Activated CD4-positive, alpha-beta T cell treated with anti-CD3 and anti-CD28 coated beads for 4 hours (primary cell): ENCODE results near the gene AK4.
"Not testable (repeated sequence)": the region's sequence is repeated elsewhere in the genome, so short reads cannot be mapped to it uniquely, and the experiment has no call there.

Experiments used
- DNase-seq, 2 donors: peaks; one replicate each; pipeline ENCODE4 v3.0.0-alpha.2; 2020

The AK4 gene

DNA sequence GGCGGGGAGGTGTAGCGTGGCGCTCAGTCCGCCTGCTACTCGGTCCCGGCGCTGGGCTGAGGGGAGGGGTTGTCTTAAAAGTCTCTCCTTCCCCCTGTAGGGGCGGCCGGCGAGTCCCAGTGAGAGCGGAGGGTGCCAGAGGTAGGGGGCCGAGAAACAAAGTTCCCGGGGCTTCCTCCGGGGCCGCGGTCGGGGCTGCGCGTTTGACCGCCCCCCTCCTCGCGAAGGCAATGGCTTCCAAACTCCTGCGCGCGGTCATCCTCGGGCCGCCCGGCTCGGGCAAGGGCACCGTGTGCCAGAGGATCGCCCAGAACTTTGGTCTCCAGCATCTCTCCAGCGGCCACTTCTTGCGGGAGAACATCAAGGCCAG is at the start of gene AK4:
Gene AK4 (plus strand): TSS at position 26 of the 370 bp plus-strand sequence. CDS start 205 bp downstream, at position 231.
- not testable (repeated sequence) for DNase-seq

DNA sequence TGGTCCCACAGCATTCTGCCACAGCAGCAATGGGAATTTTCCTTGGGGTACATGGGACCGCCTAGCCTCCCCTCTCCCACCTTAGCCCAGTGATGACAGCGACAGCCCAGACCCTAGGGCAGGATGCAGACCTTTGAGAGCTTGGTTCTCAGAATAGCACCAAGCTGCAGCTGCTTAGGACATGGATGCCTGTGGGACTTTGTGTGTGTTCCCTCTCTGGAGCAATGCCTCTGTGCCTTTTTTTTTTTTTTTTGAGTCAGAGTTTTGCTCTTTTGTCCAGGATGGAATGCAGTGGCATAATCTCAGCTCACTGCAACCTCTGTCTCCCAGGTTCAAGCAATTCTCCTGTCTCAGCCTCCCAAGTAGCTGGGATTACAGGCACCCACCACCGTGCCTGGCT is 44.2 kb upstream of the AK4 start:
- no peak for DNase-seq

GRCh38 chr1:65104854-65105534 is 43.0 kb upstream of the AK4 start:
- DNase-seq: no peak

- no peak for DNase-seq
These were observed 42.4 kb upstream of the AK4 start for GRCh38 chr1:65105596-65105995.

DNA sequence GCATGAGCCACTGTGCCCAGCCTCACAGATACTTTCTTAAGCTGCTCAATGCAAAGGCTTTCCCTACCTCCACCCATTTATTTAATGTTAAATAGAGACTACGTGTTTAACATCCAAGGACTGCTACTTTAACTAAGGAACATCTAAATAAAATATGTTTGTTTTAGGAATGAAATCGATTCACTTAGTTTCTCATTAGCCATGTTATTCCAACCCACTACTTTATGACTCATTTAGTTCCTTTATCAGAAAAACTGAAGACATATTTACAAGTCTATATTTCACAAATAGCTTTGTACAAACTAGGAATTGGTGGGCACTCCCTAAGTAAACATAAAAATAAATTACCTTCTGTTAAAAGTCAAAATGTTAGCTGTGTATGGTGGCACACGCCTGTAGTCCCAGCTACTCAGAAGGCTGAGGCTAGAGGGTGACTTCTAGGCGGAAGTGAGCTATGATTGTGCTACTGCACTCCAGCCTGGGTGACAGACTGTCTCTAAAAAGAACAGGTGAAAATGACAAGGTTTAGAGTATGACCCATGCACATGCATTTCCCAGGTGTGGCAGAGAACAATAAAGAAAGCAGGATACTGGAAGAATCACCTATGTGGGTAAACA is 39.9 kb upstream of the AK4 start:
- DNase-seq: no peak

- no peak for DNase-seq
These were observed 38.5 kb upstream of the AK4 start for GRCh38 chr1:65109487-65109886.

DNA sequence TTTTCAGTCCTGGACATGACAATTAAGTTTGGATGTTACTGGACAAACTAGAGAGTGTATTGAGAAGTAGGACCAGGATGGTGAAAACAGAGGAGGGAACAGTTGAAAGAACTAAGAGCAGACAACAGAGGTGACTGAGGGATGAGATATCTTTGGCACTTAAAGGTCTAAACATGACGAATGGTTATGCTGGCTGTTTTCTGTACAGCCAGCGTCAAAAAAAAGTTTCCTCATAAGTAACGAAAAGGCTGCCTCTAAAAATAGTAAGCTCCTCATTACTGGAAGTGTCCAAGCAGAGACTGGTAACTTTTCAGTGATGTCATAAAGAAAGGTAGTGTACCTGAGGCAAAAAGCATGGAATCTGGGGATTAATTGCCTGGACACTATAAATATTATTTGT is 35.2 kb upstream of the AK4 start:
- no peak for DNase-seq

DNA sequence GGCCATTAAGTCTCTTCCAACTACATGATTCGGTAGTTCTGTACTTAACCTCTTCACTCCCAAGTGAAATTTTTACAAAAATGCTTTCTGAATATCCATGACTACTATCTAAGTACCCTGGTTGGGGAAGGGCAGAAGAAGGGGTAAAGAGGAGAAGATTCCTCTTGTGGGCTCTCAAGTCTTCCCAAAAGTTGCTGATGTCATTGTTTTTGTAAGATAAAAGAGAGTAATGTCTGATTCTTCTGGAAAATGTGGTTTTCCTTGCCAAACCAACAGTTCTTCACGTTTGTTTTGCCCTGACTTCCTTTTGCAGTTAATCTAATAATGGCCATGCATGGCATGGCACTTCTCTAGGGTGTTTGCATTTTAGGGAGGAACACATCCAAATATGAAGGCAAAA is 34.7 kb upstream of the AK4 start:
- DNase-seq: no peak

DNA sequence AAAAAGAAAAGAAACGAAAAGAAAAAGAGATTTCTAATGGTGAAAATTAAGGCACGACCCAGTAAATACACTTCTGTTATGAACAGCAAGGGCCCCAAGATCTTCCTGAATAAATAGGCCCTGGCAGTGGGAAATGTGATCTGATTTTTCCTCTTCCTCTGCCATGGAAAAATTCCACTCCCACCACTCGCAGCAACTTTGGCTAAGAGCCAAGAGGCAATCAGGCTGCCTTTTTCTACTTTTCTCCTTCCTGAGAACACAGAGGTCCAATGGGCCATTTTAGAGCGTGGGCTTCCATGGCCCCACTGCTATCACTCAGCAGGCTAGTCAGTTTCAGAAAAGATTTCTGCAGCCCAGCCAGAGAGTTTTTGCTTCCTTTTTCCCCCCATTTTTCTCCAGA is 33.7 kb upstream of the AK4 start:
- no peak for DNase-seq

DNA sequence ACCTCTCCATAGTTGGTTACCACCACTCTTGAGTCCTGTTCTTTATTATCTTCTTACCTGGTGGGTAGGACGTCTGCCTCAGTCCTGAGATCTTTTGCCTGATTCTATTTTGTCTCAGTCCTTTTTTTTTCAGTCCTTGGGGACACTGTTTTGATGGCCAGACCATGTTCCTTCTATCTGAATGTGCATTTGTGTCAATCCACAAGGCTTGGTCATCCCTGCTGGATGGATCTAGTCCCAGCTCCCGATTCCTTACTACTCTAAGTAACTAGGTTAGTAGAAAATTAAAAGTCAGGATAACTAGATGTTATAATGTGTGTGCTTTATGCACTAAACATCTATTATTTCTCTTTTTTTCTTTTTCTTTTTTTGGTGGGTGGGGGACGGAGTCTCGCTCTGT is 28.1 kb upstream of the AK4 start:
- DNase-seq: no peak

DNA sequence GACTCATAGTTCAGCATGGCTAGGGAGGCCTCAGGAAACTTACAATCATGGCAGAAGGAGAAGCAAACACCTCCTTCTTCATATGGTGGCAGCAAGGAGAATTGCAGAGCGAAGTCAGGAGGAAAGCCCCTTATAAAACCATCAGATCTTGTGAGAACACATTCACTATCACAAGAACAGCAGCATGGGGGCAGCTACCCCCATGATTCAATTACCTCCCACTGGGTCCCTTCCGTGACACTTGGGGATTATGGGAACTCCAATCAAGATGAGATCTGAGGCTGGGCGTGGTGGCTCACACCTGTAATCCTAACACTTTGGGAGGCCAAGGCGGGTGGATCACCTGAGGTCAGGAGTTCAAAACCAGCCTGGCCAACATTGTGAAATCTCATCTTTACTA is 18.9 kb upstream of the AK4 start:
- DNase-seq: not testable (repeated sequence)

- DNase-seq: no peak
These were observed 9.5 kb upstream of the AK4 start for GRCh38 chr1:65138524-65138923.

DNA sequence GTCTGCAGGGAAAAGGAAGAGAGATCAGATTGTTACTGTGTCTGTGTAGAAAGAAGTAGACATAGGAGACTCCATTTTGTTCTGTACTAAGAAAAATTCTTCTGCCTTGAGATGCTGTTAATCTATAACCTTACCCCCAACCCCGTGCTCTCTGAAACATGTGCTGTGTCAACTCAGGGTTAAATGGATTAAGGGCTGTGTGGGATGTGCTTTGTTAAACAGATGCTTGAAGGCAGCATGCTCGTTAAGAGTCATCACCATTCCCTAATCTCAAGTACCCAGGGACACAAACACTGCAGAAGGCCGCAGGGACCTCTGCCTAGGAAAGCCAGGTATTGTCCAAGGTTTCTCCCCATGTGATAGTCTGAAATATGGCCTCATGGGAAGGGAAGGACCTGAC is 8.2 kb upstream of the AK4 start:
- DNase-seq: not testable (repeated sequence)

GRCh38 chr1:65141394-65141793 is 6.6 kb upstream of the AK4 start:
- no peak for DNase-seq

GRCh38 chr1:65141918-65142317 is 6.1 kb upstream of the AK4 start:
- DNase-seq: no peak

DNA sequence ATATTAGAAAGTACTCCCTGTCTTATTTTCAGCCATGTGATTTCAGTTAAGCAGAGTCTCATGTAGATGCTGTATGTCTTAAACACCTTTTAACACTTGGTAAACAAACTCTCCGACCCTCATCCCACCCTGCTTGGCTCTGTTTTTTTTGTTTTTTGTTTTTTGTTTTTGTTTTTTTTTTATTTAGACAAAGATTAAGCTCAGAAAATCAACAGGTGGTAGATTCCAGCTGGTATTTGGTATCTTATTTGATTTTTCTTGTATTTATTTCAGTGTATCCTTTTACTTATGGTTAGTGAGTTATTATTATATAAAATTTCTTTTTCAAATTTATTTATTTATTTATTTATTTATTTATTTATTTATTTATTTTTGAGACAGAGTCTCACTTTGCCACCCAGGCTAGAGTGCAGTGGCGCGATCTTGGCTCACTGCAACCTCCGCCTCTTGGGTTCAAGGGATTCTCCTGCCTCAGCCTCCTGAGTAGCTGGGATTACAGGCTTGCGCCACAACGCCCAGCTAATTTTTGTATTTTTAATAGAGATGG is 4.8 kb upstream of the AK4 start:
- not testable (repeated sequence) for DNase-seq

- peak in 1 of 2 donors; percentile 9 for DNase-seq
These were observed 1.0 kb upstream of the AK4 start for GRCh38 chr1:65146908-65147423.

DNA sequence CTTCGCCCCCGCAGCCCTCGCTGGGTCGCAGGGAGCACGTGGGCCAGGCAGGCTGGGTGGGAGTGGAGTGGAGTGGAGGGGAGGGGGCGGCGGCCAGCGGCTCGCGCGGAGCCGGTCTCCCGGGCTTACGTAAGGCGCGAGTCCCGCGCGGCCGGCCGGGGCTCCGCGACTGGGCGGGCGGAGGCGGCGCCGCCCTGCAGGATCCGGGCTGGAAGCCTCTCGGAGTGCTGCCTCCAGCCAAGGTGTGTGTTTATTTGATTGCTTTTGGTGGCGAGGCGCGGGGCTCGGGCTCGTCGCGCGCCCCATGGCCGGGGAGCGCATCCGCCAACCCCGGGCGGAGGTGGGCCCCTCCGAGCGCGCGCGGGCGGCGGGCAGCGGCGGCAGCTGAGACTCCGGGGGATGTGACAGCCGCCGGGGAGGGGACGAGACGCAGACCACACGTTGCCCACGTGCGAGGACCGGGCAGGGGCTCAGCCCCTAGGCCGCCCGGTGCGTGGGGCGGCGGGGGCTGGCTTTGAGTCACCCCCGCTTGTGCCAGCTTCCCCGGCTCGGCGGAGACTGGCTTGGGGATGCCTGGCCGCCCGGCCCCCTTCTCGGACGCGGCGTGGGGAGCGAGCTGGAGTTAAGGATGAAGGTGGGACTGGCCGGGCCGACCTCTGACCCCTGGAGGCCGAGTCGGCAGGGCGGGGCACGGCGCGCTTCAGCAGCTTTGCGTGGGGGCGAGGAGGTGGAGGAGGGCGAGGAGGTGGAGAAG is 402 bp upstream of the AK4 start:
- DNase-seq: peak; percentile 28 to 46

DNA sequence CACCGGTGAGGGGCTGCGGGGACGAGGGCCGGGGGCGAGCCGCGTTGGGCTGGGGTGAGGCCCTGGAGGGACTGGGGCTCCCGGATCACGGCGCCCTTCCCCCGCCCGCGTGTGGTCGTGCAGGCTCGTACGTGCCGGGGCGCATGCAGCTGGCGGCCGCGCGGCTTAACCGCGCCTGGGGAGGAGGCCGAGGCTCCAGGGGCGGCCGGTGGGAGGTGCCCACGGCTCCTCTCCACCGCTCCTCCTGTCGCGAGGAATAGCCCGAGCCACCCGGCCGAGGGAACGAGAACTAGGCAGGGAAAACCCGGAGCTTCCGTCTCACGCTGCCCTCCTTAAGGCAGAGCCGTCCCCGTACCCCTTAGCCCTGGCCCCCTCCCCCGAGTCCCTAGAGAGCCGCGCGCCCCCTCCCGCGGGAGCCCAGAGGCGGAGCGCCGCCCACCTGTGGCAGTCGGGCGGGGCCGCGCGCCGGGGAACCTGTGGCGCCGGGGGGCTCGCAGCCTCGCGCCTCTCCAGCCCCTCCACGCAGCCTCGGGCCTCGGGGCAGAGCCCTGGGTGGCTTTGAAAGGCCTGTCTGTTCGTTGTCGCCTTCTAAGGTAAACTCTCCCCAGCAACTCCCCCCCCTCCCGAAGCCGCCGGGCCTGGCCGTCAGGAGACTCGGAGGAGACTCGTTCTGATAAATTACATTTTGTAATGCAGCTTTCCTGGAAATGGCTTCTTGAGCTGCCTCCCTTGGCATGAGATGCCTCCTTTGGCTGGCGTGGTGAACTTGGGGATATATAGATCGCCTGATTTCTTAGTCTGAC is 746 bp downstream of the AK4 start:
- DNase-seq: peak; percentile 26 to 29

GRCh38 chr1:65149351-65150107 is 1.5 kb downstream of the AK4 start:
- peak in 1 of 2 donors; percentile 1 for DNase-seq

DNA sequence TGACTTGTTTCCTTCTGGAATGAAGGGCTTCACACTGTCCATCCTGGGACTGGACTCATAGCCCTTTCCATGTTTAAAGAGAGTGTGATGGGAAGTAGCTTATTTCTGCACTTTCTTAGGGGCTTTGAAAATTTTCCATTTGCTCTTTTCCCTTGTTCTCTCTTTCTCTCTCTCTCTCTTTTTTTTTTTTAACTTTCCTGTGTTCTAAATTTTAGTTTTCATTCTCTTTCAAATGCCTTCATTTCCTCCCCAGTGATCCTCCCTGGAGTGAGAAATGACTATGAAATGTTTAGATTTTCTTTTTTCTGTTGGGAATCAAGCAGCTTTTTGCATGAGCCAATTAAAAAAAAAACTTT is 2.1 kb downstream of the AK4 start:
- no peak for DNase-seq
